GM12872 (cell line): ENCODE results near the gene ATXN3.

Experiments
- CTCF ChIP-seq: IDR thresholded peaks from 3 replicates; pipeline ENCODE4 v1.5.1; 2011; ENCODE audit warnings: low read depth, mild to moderate bottlenecking, low read length, moderate library complexity; ENCODE audit not compliant: insufficient read depth

The ATXN3 gene

GRCh38 chr14:92037989-92038388 lies 68.4 kb downstream of the ATXN3 start:
- no peak for TF ChIP-seq CTCF

GRCh38 chr14:92035890-92036289 lies 70.5 kb downstream of the ATXN3 start:
- TF ChIP-seq CTCF: no peak

GRCh38 chr14:92033906-92034687 lies 72.3 kb downstream of the ATXN3 start:
- TF ChIP-seq CTCF: no peak

GRCh38 chr14:92033433-92033832 lies 72.9 kb downstream of the ATXN3 start:
- TF ChIP-seq CTCF: no peak

GRCh38 chr14:92026548-92027190 lies 79.7 kb downstream of the ATXN3 start:
- no peak for TF ChIP-seq CTCF

GRCh38 chr14:92022036-92022435 lies 84.3 kb downstream of the ATXN3 start:
- TF ChIP-seq CTCF: no peak

- TF ChIP-seq CTCF: no peak
Observed at GRCh38 chr14:92021523-92021922, 84.9 kb downstream of the ATXN3 start.
